Neural cell (in vitro differentiated cells): ENCODE measurements around the gene PHACTR1. TPM values are rescaled to one million over a fixed set of nuclear protein-coding genes. Genes with fewer than 3 reads are reported as not detected.

Source experiments
- H2AFZ ChIP-seq: fragments of 200-600, 300-800 bp; sonication (generic), shearing (Covaris generic); 2 replicates; pipeline ENCODE4 v1.6.0; 2014; ENCODE audit warnings: low read depth, mild to moderate bottlenecking, antibody characterized with exemption, low read length, moderate library complexity
- H3F3A ChIP-seq: fragments of 200-600 bp; shearing (Covaris generic); 2 replicates; pipeline ENCODE4 v1.6.1; 2016; ENCODE audit warnings: mild to moderate bottlenecking, moderate library complexity, mixed read lengths, antibody characterized with exemption, low read length; ENCODE audit not compliant: insufficient read depth, poor library complexity, severe bottlenecking
- H3K27ac ChIP-seq: fragments of 200-600, 300-800 bp; sonication (generic), shearing (Covaris generic); 2 replicates; pipeline ENCODE4 v1.5.1; 2014; ENCODE audit warnings: mild to moderate bottlenecking, low read length, moderate library complexity
- H3K27me3 ChIP-seq: fragments of 300-800, 200-600 bp; sonication (generic), shearing (Covaris generic); 2 replicates; pipeline ENCODE4 v1.6.0; 2014; ENCODE audit warnings: mild to moderate bottlenecking, low read depth, low read length, moderate library complexity; ENCODE audit not compliant: insufficient read depth
- H3K36me3 ChIP-seq: fragments of 300-800, 200-600 bp; sonication (generic), shearing (Covaris generic); 2 replicates; pipeline ENCODE4 v1.5.1; 2014; ENCODE audit warnings: mild to moderate bottlenecking, antibody characterized with exemption, low read length, moderate library complexity; ENCODE audit not compliant: insufficient read depth
- H3K4me2 ChIP-seq: fragments of 300-800, 200-600 bp; sonication (generic), shearing (Covaris generic); 2 replicates; pipeline ENCODE4 v1.6.0; 2014; ENCODE audit warnings: mild to moderate bottlenecking, low read length
- H3K4me3 ChIP-seq: fragments of 300-800, 200-600 bp; sonication (generic), shearing (Covaris generic); 2 replicates; pipeline ENCODE4 v1.5.1; 2014; ENCODE audit warnings: mild to moderate bottlenecking, low read length, moderate library complexity
- H3K79me2 ChIP-seq: fragments of 200-600 bp; shearing (Covaris generic); replicated peaks from 2 replicates; pipeline ENCODE4 v1.6.0; 2014; ENCODE audit warnings: mild to moderate bottlenecking, low read length, moderate library complexity; ENCODE audit not compliant: insufficient read depth
- H3K9ac ChIP-seq: fragments of 300-800, 200-600 bp; sonication (generic), shearing (Covaris generic); 2 replicates; pipeline ENCODE4 v1.6.1; 2016; ENCODE audit warnings: mild to moderate bottlenecking, low read length, mixed read lengths
- H3K9me2 ChIP-seq: fragments of 200-600 bp; shearing (Covaris generic); 2 replicates; pipeline ENCODE4 v1.6.1; 2016; ENCODE audit warnings: mild to moderate bottlenecking, low read length, mixed read lengths; ENCODE audit not compliant: insufficient read depth
- H3K9me3 ChIP-seq: fragments of 200-600, 300-800 bp; sonication (generic), shearing (Covaris generic); 2 replicates; pipeline ENCODE4 v1.6.1; 2016; ENCODE audit warnings: mild to moderate bottlenecking, mixed run types, low read length, moderate library complexity, mixed read lengths
- H4K20me1 ChIP-seq: fragments of 200-600 bp; shearing (Covaris generic); 2 replicates; pipeline ENCODE4 v1.6.1; 2016; ENCODE audit warnings: mild to moderate bottlenecking, mixed run types; ENCODE audit not compliant: insufficient read depth
- EP300 ChIP-seq: fragments of 450-650 bp; conservative IDR thresholded peaks from 2 replicates; pipeline ENCODE4 v1.6.1; 2014; ENCODE audit warnings: antibody characterized with exemption, mild to moderate bottlenecking, moderate library complexity; ENCODE audit not compliant: poor library complexity, severe bottlenecking
- EZH2 ChIP-seq: fragments of 200-600, 300-800 bp; shearing (Covaris generic), sonication (generic); IDR thresholded peaks from 2 replicates; pipeline ENCODE4 v1.6.1; 2014; ENCODE audit warnings: antibody characterized with exemption, low read length, borderline replicate concordance, mild to moderate bottlenecking; ENCODE audit not compliant: insufficient read depth, poor library complexity, severe bottlenecking
- MXI1 ChIP-seq: fragments of 450-650 bp; conservative IDR thresholded peaks from 2 replicates; pipeline ENCODE4 v1.6.1; 2014; ENCODE audit warnings: antibody characterized with exemption, mild to moderate bottlenecking; ENCODE audit not compliant: poor library complexity, severe bottlenecking
- POLR2AphosphoS5 ChIP-seq: IDR thresholded peaks from 2 replicates; pipeline ENCODE4 v1.6.1; 2012
- RAD21 ChIP-seq: fragments of 450-650 bp; conservative IDR thresholded peaks from 2 replicates; pipeline ENCODE4 v1.6.1; 2014; ENCODE audit warnings: antibody characterized with exemption, mild to moderate bottlenecking, moderate library complexity
- REST ChIP-seq: IDR thresholded peaks from 2 replicates; pipeline ENCODE4 v1.6.1; 2012; ENCODE audit warnings: borderline replicate concordance
- SMC3 ChIP-seq: fragments of 450-650 bp; conservative IDR thresholded peaks from 2 replicates; pipeline ENCODE4 v1.6.1; 2014; ENCODE audit warnings: antibody characterized with exemption, mild to moderate bottlenecking, moderate library complexity; ENCODE audit not compliant: poor library complexity
- TAF1 ChIP-seq: IDR thresholded peaks from 2 replicates; pipeline ENCODE4 v1.6.1; 2012; ENCODE audit warnings: low read depth
- polyA plus RNA-seq: library from polyadenylated mRNA; depleted of rRNA; stranded (reverse); fragments of >200 nt; gene quantifications from 2 replicates; pipeline ENCODE4 v1.2.3, GENCODE V29; 2014
- TF ChIP-seq, protein P1 (sequence below): fragments of 450-650 bp; IDR thresholded peaks from 2 replicates; pipeline ENCODE4 v1.5.1; 2014; ENCODE audit warnings: antibody characterized with exemption, mild to moderate bottlenecking, moderate library complexity; ENCODE audit not compliant: poor library complexity, severe bottlenecking

The PHACTR1 gene
- polyA plus RNA-seq, 1 donor from 2014 or later: 7.8 TPM

GRCh38 chr6:13288481-13288880, 571.9 kb downstream of the PHACTR1 start:
- H3F3A ChIP-seq: no peaks in the 10 kb centered on the region
- no peak overlapping the region for H2AFZ ChIP-seq
- H3K4me3 ChIP-seq: no peak overlapping the region
- no peaks in the 10 kb centered on the region for H4K20me1 ChIP-seq
- peaks cover 11% of the 10 kb centered on the region for H3K9me3 ChIP-seq
- no peak overlapping the region for H3K4me2 ChIP-seq
- H3K79me2 ChIP-seq: no peaks in the 10 kb centered on the region
- TF ChIP-seq MXI1 (no peak), EP300 (no peak), POLR2AphosphoS5 (no peak), EZH2 (no peak), TAF1 (no peak), RAD21 (no peak), SMC3 (no peak), REST (no peak)
- TF ChIP-seq, protein P1, sequence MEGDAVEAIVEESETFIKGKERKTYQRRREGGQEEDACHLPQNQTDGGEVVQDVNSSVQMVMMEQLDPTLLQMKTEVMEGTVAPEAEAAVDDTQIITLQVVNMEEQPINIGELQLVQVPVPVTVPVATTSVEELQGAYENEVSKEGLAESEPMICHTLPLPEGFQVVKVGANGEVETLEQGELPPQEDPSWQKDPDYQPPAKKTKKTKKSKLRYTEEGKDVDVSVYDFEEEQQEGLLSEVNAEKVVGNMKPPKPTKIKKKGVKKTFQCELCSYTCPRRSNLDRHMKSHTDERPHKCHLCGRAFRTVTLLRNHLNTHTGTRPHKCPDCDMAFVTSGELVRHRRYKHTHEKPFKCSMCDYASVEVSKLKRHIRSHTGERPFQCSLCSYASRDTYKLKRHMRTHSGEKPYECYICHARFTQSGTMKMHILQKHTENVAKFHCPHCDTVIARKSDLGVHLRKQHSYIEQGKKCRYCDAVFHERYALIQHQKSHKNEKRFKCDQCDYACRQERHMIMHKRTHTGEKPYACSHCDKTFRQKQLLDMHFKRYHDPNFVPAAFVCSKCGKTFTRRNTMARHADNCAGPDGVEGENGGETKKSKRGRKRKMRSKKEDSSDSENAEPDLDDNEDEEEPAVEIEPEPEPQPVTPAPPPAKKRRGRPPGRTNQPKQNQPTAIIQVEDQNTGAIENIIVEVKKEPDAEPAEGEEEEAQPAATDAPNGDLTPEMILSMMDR: no peak
- H3K9me2 ChIP-seq: no peaks in the 10 kb centered on the region
- no peaks in the 10 kb centered on the region for H3K27me3 ChIP-seq
- H3K9ac ChIP-seq: no peak overlapping the region
- no peak overlapping the region for H3K27ac ChIP-seq
- no peaks in the 10 kb centered on the region for H3K36me3 ChIP-seq

- H3K27me3 ChIP-seq: no peaks in the 10 kb centered on the region
- H2AFZ ChIP-seq: no peak overlapping the region
- no peak overlapping the region for H3K27ac ChIP-seq
- H3K4me2 ChIP-seq: no peak overlapping the region
- H3F3A ChIP-seq: no peaks in the 10 kb centered on the region
- H3K79me2 ChIP-seq: no peaks in the 10 kb centered on the region
- peaks cover 11% of the 10 kb centered on the region for H3K9me3 ChIP-seq
- no peaks in the 10 kb centered on the region for H4K20me1 ChIP-seq
- H3K9me2 ChIP-seq: no peaks in the 10 kb centered on the region
- TF ChIP-seq EP300 (no peak), MXI1 (no peak), POLR2AphosphoS5 (no peak), REST (no peak), TAF1 (no peak), SMC3 (no peak), RAD21 (no peak), EZH2 (no peak)
- TF ChIP-seq, protein P1: no peak
- peaks cover 3% of the 10 kb centered on the region for H3K36me3 ChIP-seq
- H3K9ac ChIP-seq: no peak overlapping the region
- H3K4me3 ChIP-seq: no peak overlapping the region
Observed at GRCh38 chr6:13288969-13289391, 572.4 kb downstream of the PHACTR1 start.
